ELF-1 (cell line): Measurements from ENCODE around the gene PORCN.

Experiments
- DNase-seq: peaks from one replicate; pipeline ENCODE4 v3.0.0-alpha.2; 2016; ENCODE audit warnings: low read depth, low spot score

PORCN gene

DNA sequence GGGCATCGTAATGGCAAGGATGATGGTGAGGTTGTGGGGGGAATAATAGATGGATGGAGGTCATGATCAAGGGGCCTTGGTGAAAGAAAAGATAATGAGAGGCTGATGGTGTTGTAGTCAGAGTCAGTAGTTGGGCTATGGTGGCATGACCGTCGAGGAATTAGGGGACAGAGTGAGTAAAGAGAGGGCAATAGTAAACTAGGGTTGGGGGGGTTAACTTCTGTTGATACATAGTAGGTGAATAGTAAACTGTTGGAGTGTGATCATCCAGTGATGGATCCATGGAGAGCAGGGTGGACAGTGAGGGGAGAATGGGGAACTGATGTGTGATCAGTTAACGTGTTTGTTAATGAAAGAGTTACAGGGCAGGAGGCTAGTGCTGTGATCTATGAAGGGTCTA lies 31.9 kb upstream of the PORCN start:
- DNase-seq, result no peak

DNA sequence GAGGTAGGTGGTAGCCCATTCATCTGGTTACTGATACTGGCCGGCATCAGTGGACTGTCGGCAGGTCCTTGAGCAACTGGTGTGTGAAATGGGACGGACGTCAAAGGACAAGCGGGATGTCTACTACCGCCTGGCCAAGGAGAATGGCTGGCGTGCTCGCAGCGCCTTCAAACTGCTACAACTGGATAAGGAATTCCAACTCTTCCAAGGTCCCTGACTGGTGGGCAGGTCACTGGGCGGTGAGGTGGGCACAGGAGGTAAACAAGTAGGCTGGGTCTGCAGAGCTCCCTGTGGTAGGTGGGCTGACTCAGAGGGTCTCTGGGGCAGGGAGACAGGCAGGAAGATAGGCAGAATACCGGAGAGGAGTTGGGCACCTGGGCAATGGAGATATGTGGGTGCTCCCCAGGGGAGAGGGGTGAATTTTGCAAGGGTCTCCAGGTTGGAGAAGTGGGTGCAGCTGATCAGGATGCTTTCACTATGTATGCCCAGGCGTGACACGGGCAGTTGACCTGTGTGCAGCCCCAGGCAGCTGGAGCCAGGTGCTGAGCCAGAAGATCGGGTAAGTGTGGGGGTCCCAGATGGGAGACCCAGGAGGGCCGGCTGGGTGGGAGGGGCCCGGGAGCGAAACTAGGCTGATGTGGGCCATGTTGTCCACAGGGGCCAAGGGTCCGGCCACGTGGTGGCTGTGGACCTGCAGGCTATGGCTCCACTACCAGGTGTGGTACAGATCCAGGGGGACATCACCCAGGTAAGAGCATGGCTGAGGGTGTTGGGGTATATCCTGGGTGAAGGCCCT lies 30.6 kb upstream of the PORCN start:
- DNase-seq, result no peak

DNA sequence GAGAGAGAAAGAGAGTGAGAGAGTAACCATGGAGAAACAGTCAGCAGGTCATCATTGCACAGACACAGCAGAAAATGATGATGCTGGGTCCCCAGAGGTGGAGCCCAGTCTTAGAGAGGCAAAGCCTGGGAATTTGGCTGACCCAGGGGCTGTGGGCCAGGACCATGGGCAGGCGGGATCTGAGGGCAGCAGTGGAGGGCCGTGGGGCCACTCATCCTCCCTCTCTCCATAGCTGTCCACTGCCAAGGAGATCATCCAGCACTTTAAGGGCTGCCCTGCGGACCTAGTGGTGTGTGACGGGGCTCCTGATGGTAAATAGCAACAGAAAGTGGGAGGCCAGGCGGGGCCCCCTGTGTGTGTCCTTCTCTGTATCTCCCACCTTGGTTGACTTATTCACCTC lies 30.0 kb upstream of the PORCN start:
- no peak for DNase-seq

DNA sequence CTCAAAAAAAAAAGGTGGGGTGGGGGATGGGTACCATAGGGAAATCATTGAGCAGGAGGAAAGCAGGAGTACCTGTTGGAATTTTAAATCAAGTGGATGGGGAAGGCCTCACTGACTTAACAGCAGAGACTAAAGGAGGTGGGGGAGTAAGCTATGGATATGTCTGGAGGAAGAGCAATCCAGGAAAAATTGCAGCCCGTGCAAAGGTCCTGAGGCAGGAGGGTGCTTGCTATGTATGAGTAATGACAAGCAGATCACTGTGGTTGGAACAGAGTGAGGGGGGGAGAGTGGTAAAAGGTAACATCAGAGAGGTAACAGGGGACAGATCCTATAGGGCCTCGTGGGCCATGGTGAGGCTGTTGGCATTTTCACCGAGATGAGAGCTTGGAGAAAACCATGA lies 28.6 kb upstream of the PORCN start:
- DNase-seq, result no peak

DNA sequence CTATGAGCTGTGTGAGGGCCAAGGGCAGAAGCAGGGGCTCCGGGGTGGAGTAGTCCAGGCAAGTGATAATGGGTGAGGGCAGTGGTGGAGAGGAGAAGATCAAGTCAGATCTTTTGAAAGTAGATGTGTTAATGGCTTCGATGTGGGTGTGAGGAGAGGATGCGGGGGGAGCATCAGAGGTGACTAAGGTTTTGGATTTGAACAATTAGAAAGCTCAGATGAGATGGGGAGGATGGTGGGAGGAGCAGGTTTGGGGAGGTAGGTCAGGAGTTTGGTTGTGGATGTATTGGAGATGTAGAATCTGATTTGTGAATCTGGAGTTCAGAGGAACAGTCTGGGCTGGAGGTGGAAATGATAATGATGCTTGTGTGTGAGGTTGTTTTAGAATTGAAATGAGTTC lies 28.2 kb upstream of the PORCN start:
- DNase-seq, result no peak

DNA sequence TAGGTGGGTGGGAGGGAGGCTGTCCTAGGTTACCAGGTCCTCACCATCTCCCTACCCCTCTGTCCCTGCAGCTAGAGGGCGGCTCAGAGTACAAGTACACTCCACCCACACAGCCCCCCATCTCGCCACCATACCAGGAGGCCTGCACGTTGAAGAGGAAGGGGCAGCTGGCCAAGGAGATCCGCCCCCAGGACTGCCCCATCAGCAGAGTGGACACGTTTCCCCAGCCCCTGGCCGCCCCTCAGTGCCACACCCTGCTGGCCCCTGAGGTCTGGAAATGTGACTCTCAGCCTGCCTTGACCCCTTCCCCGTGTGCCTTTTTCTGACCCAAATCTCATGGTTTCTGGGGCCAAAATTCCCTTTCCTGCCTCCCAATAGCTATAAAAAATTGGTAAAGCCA lies 26.3 kb upstream of the PORCN start:
- no peak for DNase-seq

DNA sequence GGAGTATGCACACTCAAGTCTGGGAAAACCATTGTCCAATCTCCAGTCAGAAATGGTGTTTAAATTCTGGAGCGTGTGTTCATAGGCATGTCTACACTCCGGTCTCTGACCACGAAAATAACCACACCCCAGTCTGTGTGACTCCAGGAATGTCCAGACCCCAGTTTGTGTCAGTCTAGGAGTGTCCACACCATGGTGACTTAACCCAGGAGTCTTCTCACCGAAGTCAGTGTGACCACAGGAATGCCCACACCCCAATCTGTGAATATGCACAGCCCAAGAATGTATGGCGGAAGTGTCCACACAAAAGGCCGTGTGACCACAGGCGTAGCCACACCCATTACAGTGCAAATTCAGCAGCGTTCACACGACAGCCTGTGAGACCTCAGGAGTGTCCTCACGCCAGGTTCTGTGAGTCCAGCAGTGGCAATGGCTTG lies 21.4 kb upstream of the PORCN start:
- peak; percentile 53 for DNase-seq

DNA sequence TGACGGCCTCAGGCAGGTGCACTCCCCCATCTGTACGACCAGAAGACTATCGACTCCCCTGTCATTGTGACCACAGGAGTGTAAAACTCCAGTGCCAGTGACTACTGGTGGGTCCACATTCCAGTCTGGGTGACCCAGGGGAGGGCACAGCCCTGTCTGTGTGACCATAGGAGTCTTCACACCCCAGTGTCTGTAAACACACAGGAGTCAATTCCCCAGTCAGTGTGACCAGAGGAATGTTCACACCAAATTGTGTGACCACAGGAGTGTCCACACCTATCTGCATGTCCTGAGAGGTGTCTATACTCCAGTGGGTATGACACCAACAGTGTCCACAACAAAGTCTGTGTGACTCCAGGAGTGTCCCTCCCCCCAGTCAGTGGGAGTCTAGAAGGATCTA lies 20.8 kb upstream of the PORCN start:
- no peak for DNase-seq

DNA sequence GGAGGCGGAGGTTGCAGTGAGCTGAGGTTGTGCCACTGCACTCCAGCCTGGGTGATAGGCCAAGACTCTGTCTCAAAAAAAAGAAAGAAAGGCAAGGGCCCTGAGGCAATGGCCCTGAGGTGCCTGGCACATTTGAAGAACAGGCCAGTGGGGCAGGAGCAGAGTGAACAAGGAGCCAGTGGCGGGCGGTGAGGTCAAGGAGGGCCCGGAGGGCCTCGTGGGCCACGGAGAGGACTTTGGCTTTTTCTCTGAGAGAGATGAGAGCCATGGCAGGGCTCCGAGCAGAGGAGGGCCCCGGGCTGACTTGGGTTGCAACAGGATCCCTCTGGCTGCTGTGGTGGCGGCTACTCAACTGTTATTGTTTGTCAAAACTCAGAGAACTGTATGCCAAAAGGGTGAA lies 19.5 kb upstream of the PORCN start:
- DNase-seq, result no peak

DNA sequence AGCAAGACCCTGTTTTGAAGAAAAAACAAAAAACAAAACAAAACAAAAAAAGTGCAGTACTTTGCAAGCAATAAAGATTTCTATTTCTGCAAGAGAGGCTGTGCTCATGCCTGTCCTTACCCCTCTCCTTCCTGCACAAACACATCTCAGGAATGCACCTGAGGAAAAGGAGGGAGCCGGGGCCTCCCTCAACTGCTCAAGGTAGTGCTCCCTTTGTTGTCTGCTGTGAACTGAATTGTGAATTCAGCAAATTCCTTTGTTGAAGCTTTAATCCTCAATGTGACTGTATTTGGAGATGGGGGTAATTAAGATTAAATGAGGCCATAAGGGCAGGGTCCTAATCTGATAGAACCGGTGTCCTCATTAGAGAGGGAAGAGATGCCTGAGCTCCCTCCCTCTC lies 18.9 kb upstream of the PORCN start:
- DNase-seq, result no peak

DNA sequence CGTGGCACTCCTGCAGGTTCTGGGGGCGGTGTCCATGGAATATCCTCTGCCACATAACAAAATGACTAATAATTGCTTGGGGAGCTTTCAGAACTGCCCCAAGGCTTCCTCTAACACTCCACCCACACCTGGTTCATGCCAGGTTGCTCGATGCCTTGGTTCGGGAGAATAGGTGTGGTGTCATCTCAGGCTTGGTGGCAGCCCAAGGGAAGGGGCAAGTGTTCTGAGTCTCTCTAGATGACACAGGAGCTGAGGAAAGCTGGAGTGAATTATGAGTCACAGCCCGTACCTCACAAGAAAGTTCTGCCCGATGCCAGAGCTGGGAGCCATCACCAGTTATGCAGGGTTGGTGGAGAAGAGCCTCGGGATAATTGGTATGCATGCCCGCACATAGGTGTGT lies 18.1 kb upstream of the PORCN start:
- DNase-seq, result no peak

DNA sequence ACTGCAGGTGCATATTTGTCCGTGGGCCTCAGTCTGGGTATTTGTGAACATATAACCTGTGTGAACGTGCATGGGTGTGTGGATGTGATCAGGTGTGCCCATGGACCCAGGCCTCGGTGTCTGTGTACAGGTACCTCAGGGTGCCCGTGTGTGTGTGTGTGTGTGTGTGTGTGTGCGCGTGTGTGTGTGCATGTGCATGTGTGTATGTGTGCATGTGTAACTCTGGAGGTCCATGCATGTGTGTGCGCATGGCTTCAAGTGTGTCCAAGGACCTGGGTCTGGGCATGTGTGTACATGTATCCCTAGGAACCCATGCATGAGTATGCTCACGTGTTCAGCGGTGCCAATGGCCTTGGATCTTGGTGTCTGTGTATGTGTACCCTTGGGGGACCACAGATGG lies 17.0 kb upstream of the PORCN start:
- no peak for DNase-seq

DNA sequence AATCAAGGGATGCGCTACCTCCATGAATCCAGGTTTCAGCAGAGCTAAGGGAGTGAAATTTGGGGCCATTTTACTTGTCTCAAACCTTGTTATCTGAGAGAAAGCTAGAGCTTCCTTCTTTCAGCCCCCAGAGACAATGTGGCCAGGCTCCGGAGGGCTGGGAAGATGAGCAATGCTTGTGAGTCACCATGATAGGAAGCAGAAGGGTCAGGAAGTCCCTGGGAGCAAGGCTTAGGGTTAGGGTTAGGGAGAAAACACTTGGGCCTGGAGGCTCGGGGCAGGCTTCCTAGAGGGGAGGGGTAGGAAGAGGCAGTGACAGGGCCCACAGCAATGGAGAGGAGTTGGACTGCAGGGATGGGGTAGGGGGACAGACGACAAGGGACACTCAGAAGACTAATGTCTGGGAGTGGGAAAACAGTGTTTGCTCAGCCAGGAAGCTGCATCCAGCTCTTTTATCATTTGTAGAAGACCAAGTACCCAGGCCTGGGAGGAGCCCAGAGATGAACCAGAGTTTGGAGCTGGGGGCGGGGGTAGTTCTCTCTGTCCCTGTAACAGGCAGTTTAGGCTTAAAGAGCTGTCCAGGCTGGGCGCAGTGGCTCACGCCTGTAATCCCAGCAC lies 16.4 kb upstream of the PORCN start:
- peak; percentile 68 for DNase-seq

DNA sequence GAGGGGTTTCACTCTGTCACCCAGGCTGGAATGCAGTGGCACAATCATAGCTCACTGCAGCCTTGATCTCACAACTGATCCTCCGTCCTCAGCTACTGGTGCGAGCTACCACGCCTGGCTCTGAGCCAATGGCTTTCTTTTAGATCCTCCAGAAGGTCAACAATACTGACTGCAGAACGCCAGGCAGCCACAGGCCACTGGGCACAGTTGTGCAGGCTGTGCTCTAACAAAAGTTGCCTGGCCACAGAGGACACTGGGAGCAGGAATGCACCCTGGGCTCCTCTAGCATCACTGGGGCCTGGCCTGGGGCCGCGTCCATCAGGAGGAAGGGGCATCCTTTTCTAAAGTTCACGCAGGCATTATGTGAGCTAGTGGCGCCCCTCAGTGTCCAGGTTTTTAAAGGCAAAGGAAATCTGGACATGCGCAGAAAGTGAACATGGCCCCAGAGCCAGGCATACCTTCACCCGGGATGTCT lies 14.9 kb upstream of the PORCN start:
- DNase-seq, result peak; percentile 91

DNA sequence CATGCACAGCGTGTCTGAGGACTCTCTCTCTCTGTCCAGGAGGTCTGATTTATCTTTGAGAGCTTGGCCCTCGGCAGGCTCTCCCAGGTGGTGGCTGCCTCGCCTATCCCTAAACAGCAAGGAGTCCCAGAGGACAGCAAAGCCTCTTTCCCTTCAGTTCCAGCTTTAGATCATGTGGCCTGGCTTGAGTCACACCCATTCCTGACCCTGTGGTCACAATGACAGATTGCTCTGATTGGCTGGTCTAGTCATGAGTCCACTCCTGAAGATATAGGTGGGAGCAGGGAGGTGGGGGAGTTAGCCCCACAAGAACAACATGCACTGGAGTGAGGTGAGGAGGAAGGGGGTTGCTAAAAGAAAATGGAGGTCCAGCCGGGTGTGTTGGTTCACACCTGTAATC lies 12.1 kb upstream of the PORCN start:
- DNase-seq, result no peak

DNA sequence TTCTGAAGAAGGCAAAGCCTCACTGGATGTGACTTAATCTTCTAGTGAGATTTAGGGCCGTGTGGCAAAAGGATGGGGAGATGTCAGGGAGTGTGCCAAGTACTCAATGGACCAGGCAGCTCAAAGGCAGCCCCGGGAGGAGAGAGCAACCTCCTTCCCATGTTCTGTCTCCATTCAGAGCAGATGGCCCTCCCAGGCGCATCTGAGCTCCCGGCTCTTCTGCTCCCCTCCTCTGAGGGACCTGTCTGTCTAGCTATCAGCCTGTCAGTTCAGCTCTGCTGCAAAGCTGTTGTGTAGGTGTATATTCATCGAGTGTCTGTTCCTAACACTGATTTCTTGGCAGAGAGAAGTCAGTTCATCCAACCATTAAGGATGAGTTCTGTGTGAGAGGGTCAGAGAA lies 10.9 kb upstream of the PORCN start:
- no peak for DNase-seq

DNA sequence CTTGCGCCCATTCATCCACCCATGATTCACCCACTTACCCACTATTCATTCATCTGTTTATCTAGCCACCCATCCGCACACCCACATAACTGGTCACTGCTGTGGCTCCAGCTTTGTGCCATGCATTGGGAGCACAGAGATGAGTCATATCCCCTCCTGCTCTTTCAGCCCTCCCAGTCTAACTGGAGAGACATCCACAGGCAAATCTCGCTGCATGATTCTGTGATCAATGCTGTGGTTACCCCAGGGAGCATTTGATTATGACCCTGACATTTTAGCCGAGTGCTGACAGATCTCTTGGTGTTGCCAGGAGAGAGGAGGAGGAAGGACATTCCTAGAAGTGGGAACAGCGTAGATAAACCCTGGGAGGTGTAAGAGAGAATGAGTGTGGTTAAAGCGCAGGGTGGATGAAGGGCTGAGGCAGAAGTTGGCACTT lies 10.4 kb upstream of the PORCN start:
- DNase-seq, result no peak

DNA sequence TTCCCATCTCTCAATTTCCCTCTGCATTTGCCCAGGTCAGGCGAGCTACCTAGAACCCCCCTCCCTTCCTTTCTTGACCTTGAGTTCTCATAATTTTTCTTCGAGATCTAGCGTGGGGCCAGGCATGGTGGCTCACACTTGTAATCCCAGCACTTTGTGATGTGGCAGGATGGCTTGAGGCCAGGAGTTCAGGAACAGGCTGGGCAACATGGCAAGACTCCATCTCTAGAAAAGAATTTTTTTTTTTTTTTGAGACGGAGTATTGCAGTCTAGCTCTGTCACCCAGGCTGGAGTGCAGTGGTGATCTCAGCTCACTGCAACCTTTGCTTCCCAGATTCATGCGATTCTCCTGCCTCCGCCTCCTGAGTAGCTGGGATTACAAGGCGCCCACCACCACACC lies 4.5 kb upstream of the PORCN start:
- no peak for DNase-seq

DNA sequence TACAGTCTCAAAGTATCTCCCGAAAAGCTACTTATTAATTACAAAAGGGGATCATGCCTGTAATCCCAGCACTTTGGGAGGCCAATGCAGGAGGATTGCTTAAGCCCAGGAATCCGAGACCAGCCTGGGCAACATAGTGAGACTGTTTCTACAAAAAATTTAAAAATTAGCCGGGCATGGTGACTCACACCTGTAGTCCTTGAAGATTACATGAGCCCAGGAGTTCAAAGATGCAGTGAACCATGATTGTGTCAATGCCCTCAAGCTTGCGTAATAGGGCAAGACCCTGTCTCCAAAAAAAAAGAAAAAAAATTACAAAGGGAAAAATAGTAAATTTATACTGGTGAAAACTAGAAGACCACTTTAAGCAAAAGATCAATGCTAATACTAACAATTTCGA lies 3.3 kb upstream of the PORCN start:
- no peak for DNase-seq

DNA sequence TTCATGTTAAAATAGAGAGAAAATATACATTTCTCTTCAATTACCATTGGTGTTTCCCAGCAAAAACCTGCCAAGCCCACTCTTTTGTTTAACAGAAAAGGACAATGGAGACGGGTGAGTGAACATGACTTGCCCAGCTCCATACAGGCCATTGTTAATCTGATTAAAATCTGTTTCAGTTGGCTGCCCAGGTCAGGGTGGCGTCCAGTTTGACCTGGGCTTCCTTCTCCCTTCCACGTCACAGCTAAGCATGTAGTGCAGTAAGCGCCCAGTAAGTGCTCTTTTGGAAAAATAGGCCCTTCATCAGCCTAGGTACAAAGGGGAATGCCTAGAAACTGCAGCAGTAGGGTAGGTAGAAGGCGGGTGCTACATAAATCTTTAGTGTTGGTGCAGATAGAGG lies 1.5 kb upstream of the PORCN start:
- DNase-seq, result no peak

DNA sequence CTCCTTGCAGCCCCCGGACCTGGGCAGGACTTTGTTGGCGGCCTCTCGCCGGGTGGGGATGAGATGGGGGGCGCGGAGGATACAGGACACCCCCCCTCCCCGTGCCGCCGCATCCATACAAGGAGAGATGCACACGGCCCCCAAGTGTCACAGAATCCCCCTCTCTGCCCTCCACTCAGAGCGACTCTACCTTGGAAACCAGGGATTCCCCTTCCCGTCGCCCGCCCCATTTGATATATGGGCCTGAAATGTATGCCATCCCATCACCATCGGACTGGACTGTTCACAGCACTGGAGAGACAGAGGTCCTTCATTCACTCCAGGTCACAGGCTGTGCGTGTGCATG lies 426 bp downstream of the PORCN start:
- DNase-seq, result no peak

DNA sequence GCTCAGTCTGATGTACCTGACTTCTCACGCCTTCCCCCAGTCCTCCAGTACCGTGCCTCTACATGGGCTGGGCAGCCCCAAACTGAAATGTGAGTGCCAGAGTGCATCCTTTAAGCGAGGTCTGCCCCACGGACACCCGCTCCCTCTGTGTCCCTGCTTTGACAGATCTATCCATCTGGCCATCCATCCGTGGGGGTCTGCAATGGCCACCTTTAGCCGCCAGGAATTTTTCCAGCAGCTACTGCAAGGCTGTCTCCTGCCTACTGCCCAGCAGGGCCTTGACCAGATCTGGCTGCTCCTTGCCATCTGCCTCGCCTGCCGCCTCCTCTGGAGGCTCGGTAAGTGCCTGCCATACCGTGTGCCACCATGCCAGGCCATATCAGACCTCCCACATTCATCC lies 827 bp downstream of the PORCN start:
- DNase-seq, result no peak

DNA sequence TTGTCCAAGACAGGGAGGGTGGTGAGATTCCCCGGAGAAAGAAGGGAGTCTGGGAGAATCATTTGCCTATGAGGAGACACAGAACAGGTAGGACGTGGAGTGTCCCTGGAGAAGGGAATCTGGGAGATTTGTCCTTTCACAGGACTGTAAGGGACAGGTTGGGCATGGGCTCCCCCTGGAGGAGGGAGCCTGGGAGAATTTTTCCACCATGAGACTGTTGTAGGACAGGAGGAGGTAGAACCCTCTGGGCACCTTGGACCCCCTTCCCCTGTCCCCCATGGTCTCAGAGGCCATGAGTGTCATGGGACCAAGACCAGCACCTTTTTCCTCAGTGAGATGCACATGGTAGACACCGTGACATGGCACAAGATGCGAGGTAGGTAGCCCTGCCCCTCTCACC lies 2.8 kb downstream of the PORCN start:
- peak; percentile 25 for DNase-seq
